ENCODE data around the gene NSDHL. TPM values are rescaled to one million over a fixed set of nuclear protein-coding genes. Genes with fewer than 3 reads are reported as not detected.

The NSDHL gene
- total and polyA plus RNA-seq, 12 donors: 8.6 to 41.4 (median 16.1) TPM

- no peaks in the 10 kb centered on the region for H3K9me3 ChIP-seq
- no peaks in the 10 kb centered on the region for H3K36me3 ChIP-seq
- ATAC-seq: no peak
- H3K4me1 ChIP-seq: no peaks in the 10 kb centered on the region
- H3K4me3 ChIP-seq: no peak overlapping the region
- intact Hi-C loops (cut with DNase I): loop anchor here in 6 of 10 donors (2.0 to 5.0 kb wide), 2 partner anchors 176 kb away; no protein-coding TSS in a partner anchor
- H3K27ac ChIP-seq: no peak overlapping the region
- DNase-seq: no peak
- no peak for TF ChIP-seq CTCF (IDR thresholded peaks at IDR 0.05)
- H3K27me3 ChIP-seq: peaks cover 0 to 36% (median 0%) of the 10 kb centered on the region in 7 donors
- WGBS, 2 donors: 72 to 74% methylated on average over 5 of the region's 5 CpGs
These were observed 12.5 kb upstream of the NSDHL start for GRCh38 chrX:152818356-152818755.

- no peak for TF ChIP-seq CTCF (IDR thresholded peaks at IDR 0.05)
- Histone ChIP-seq H3K27me3 (peaks cover 0 to 44% (median 0%) of the 10 kb centered on the region in 7 donors), H3K4me3 (no peak overlapping the region), H3K27ac (no peak overlapping the region), H3K36me3 (no peaks in the 10 kb centered on the region), H3K9me3 (no peaks in the 10 kb centered on the region), H3K4me1 (no peaks in the 10 kb centered on the region)
- DNase-seq: no peak
- no peak for ATAC-seq
- intact Hi-C loops (cut with DNase I): loop anchor here in 6 of 10 donors (2.0 to 5.0 kb wide), 2 partner anchors 176 to 177 kb away; no protein-coding TSS in a partner anchor
- WGBS, 2 donors: 70 to 81% methylated on average over 2 of the region's 2 CpGs
These were observed 11.6 kb upstream of the NSDHL start for GRCh38 chrX:152819266-152819665.

- H3K27ac ChIP-seq: no peak overlapping the region
- TF ChIP-seq CTCF (IDR thresholded peaks at IDR 0.05): no peak
- no peak overlapping the region for H3K4me3 ChIP-seq
- no peak for DNase-seq
- H3K27me3 ChIP-seq: peaks cover 0 to 44% (median 0%) of the 10 kb centered on the region in 7 donors
- no peak for ATAC-seq
- H3K4me1 ChIP-seq: no peaks in the 10 kb centered on the region
- H3K36me3 ChIP-seq: no peaks in the 10 kb centered on the region
- intact Hi-C loops (cut with DNase I): loop anchor here in 6 of 10 donors (2.0 to 5.0 kb wide), 2 partner anchors 177 kb away; no protein-coding TSS in a partner anchor
- 92 to 93% methylated on average over 7 of the region's 7 CpGs for WGBS, 2 donors
- no peaks in the 10 kb centered on the region for H3K9me3 ChIP-seq
These were observed 11.1 kb upstream of the NSDHL start for GRCh38 chrX:152819732-152820131.

- H3K27ac ChIP-seq: no peak overlapping the region
- no peak overlapping the region for H3K4me3 ChIP-seq
- DNase-seq (no peak), ATAC-seq (no peak)
- peak in 8 of 9 donors; percentile 15 to 58 (median 46) for TF ChIP-seq CTCF (IDR thresholded peaks at IDR 0.05)
- H3K36me3 ChIP-seq: no peaks in the 10 kb centered on the region
- H3K9me3 ChIP-seq: no peaks in the 10 kb centered on the region
- no peaks in the 10 kb centered on the region for H3K4me1 ChIP-seq
- peaks cover 0 to 34% (median 0%) of the 10 kb centered on the region in 7 donors for H3K27me3 ChIP-seq
- intact Hi-C loops (cut with DNase I): no loop called here
- WGBS, 2 donors: 50 to 57% methylated on average over 3 of the region's 3 CpGs
These were observed 9.6 kb upstream of the NSDHL start for GRCh38 chrX:152821145-152821765.

All from heart right ventricle (tissue), 16 donors.